Endothelial cell (in vitro differentiated cells): ENCODE results near the gene ASTN1. TPM values are rescaled to one million over a fixed set of nuclear protein-coding genes. Genes with fewer than 3 reads are reported as not detected.

Experiments used
- DNase-seq: peaks from one replicate; pipeline ENCODE4 v3.0.0; 2021; ENCODE audit warnings: low spot score
- H3K27ac Mint-ChIP-seq: one replicate; pipeline ENCODE4 v1.8.0; 2021; ENCODE audit warnings: mixed read lengths, inconsistent platforms; ENCODE audit not compliant: unreplicated experiment
- H3K27me3 Mint-ChIP-seq: one replicate; pipeline ENCODE4 v1.8.0; 2021; ENCODE audit warnings: mild to moderate bottlenecking, moderate library complexity, mixed read lengths, inconsistent platforms; ENCODE audit not compliant: unreplicated experiment
- H3K36me3 Mint-ChIP-seq: one replicate; pipeline ENCODE4 v1.8.0; 2021; ENCODE audit warnings: mild to moderate bottlenecking, low read depth, mixed read lengths, inconsistent platforms; ENCODE audit not compliant: unreplicated experiment
- H3K4me1 Mint-ChIP-seq: one replicate; pipeline ENCODE4 v1.8.0; 2021; ENCODE audit warnings: mild to moderate bottlenecking, mixed read lengths, inconsistent platforms; ENCODE audit not compliant: unreplicated experiment
- H3K4me3 Mint-ChIP-seq: one replicate; pipeline ENCODE4 v1.8.0; 2021; ENCODE audit warnings: mild to moderate bottlenecking, mixed read lengths, inconsistent platforms; ENCODE audit not compliant: unreplicated experiment
- H3K9me3 Mint-ChIP-seq: one replicate; pipeline ENCODE4 v1.8.0; 2021; ENCODE audit warnings: mixed read lengths, inconsistent platforms; ENCODE audit not compliant: unreplicated experiment
- CTCF ChIP-seq: fragments of 200-600 bp; sonication (generic); IDR thresholded peaks from one replicate; pipeline ENCODE4 v1.5.0; 2021; ENCODE audit warnings: antibody characterized with exemption; ENCODE audit not compliant: unreplicated experiment
- total RNA-seq: library from RNA; stranded (reverse); fragmentation: NEBNext Ultra II Directional; extraction: Animal tissue kit (Norgen Biotek cat#: 25700); gene quantifications from one replicate; pipeline ENCODE4 v1.2.1, GENCODE V29; 2021; ENCODE audit not compliant: unreplicated experiment

Gene ASTN1
- total RNA-seq, 1 donor from 2014 or later, result 66.6 TPM

GRCh38 chr1:176863613-176864012 lies 300.9 kb downstream of the ASTN1 start:
- no peak for DNase-seq
- TF ChIP-seq CTCF, result no peak
- no peaks in the 10 kb centered on the region for H3K27me3 Mint-ChIP-seq
- H3K4me3 Mint-ChIP-seq, result no peak overlapping the region
- no peaks in the 10 kb centered on the region for H3K4me1 Mint-ChIP-seq
- H3K36me3 Mint-ChIP-seq, result peaks cover 41% of the 10 kb centered on the region
- no peaks in the 10 kb centered on the region for H3K9me3 Mint-ChIP-seq
- H3K27ac Mint-ChIP-seq, result no peak overlapping the region

- TF ChIP-seq CTCF, result no peak
- Mint-ChIP-seq H3K27ac (no peak overlapping the region), H3K27me3 (no peaks in the 10 kb centered on the region), H3K4me1 (no peaks in the 10 kb centered on the region), H3K9me3 (no peaks in the 10 kb centered on the region), H3K4me3 (no peak overlapping the region), H3K36me3 (peaks cover 11% of the 10 kb centered on the region)
- DNase-seq, result no peak
These were observed 306.0 kb downstream of the ASTN1 start for GRCh38 chr1:176858433-176858916.

- Mint-ChIP-seq H3K27ac (no peak overlapping the region), H3K4me1 (no peaks in the 10 kb centered on the region), H3K27me3 (no peaks in the 10 kb centered on the region), H3K9me3 (no peaks in the 10 kb centered on the region), H3K4me3 (no peak overlapping the region), H3K36me3 (peaks cover 11% of the 10 kb centered on the region)
- TF ChIP-seq CTCF, result no peak
- DNase-seq, result no peak
These were observed 306.9 kb downstream of the ASTN1 start for GRCh38 chr1:176857632-176858031.

- Mint-ChIP-seq H3K27ac (no peak overlapping the region), H3K9me3 (no peaks in the 10 kb centered on the region), H3K4me3 (no peak overlapping the region), H3K36me3 (no peaks in the 10 kb centered on the region), H3K27me3 (no peaks in the 10 kb centered on the region), H3K4me1 (no peaks in the 10 kb centered on the region)
- no peak for TF ChIP-seq CTCF
- no peak for DNase-seq
These were observed 309.5 kb downstream of the ASTN1 start for GRCh38 chr1:176854758-176855745.

GRCh38 chr1:176854121-176854520 lies 310.4 kb downstream of the ASTN1 start:
- no peak overlapping the region for H3K27ac Mint-ChIP-seq
- H3K27me3 Mint-ChIP-seq, result no peaks in the 10 kb centered on the region
- no peaks in the 10 kb centered on the region for H3K9me3 Mint-ChIP-seq
- no peaks in the 10 kb centered on the region for H3K36me3 Mint-ChIP-seq
- no peak for DNase-seq
- TF ChIP-seq CTCF, result no peak
- no peak overlapping the region for H3K4me3 Mint-ChIP-seq
- H3K4me1 Mint-ChIP-seq, result no peaks in the 10 kb centered on the region
